Fibroblast of the conjunctiva (primary cell): Measurements from ENCODE around the gene NDOR1.

ENCODE experiments used
- DNase-seq: peaks from one replicate; pipeline ENCODE4 v3.0.0-alpha.2; 2010; ENCODE audit warnings: low read depth

Gene NDOR1

GRCh38 chr9:137182836-137183235 is 22.7 kb upstream of the NDOR1 start:
- no peak for DNase-seq

GRCh38 chr9:137183980-137184595 is 21.4 kb upstream of the NDOR1 start:
- DNase-seq, result no peak

- DNase-seq, result no peak
Observed at GRCh38 chr9:137184881-137185660, 20.4 kb upstream of the NDOR1 start.

- DNase-seq, result no peak
Observed at GRCh38 chr9:137185921-137186320, 19.6 kb upstream of the NDOR1 start.

GRCh38 chr9:137186385-137186784 is 19.1 kb upstream of the NDOR1 start:
- DNase-seq, result no peak

GRCh38 chr9:137187386-137187785 is 18.1 kb upstream of the NDOR1 start:
- DNase-seq, result no peak

- no peak for DNase-seq
Observed at GRCh38 chr9:137188086-137188489, 17.4 kb upstream of the NDOR1 start.

GRCh38 chr9:137188490-137189296 is 16.8 kb upstream of the NDOR1 start, which contains the start of the genes ANAPC2 and SSNA1:
Gene ANAPC2 (minus strand): TSS chr9:137188560. CDS start chr9:137188532, 28 bp downstream.
Gene SSNA1 (plus strand): TSS chr9:137188676. CDS start chr9:137188727, 51 bp downstream.
- peak; percentile 88 for DNase-seq

GRCh38 chr9:137189297-137190295 is 15.9 kb upstream of the NDOR1 start:
- DNase-seq, result no peak

- no peak for DNase-seq
Observed at GRCh38 chr9:137190315-137190856, 15.1 kb upstream of the NDOR1 start.

GRCh38 chr9:137191245-137191644 is 14.3 kb upstream of the NDOR1 start:
- no peak for DNase-seq

- no peak for DNase-seq
Observed at GRCh38 chr9:137191691-137192447, 13.6 kb upstream of the NDOR1 start.

GRCh38 chr9:137192448-137192780 is 13.1 kb upstream of the NDOR1 start:
- DNase-seq, result no peak

- no peak for DNase-seq
Observed at GRCh38 chr9:137192859-137193258, 12.6 kb upstream of the NDOR1 start.

GRCh38 chr9:137193771-137194170 is 11.7 kb upstream of the NDOR1 start:
- DNase-seq, result no peak

- DNase-seq, result no peak
Observed at GRCh38 chr9:137194388-137194787, 11.1 kb upstream of the NDOR1 start.

- DNase-seq, result no peak
Observed at GRCh38 chr9:137194909-137195308, 10.6 kb upstream of the NDOR1 start.

- DNase-seq, result no peak
Observed at GRCh38 chr9:137195525-137196220, 9.8 kb upstream of the NDOR1 start.

- no peak for DNase-seq
Observed at GRCh38 chr9:137198051-137198901, 7.2 kb upstream of the NDOR1 start.
